Measurements from ENCODE around the gene SEMA3F.

- no peak for TF ChIP-seq POLR2A (IDR thresholded peaks at IDR 0.05; ENCODE audit: low read depth, low read length)
- TF ChIP-seq TAF1 (IDR thresholded peaks at IDR 0.05; ENCODE audit: low read depth, low read length), result no peak
- no peak for TF ChIP-seq POLR2AphosphoS5 (IDR thresholded peaks at IDR 0.05; ENCODE audit: low read depth, low read length)
- no peak for TF ChIP-seq SPI1 (IDR thresholded peaks at IDR 0.05; ENCODE audit: low read depth, low read length)
Observed at GRCh38 chr3:50140990-50141389, 14.1 kb upstream of the SEMA3F start.

All from GM12891 (cell line).